Loucy (cell line): ENCODE data around the gene TSEN2.

Experiments
- EZH2phosphoT487 ChIP-seq: fragments of 200-600 bp; IDR thresholded peaks from 2 replicates; pipeline ENCODE4 v1.6.1; 2018; ENCODE audit warnings: antibody characterized with exemption, mild to moderate bottlenecking, moderate library complexity, borderline replicate concordance
- TF ChIP-seq, protein P1 (sequence below): fragments of 200-600 bp; sonication (generic); conservative IDR thresholded peaks from 2 replicates; pipeline ENCODE4 v1.5.1; 2014; ENCODE audit warnings: mild to moderate bottlenecking, antibody characterized with exemption, low read length

DNA sequence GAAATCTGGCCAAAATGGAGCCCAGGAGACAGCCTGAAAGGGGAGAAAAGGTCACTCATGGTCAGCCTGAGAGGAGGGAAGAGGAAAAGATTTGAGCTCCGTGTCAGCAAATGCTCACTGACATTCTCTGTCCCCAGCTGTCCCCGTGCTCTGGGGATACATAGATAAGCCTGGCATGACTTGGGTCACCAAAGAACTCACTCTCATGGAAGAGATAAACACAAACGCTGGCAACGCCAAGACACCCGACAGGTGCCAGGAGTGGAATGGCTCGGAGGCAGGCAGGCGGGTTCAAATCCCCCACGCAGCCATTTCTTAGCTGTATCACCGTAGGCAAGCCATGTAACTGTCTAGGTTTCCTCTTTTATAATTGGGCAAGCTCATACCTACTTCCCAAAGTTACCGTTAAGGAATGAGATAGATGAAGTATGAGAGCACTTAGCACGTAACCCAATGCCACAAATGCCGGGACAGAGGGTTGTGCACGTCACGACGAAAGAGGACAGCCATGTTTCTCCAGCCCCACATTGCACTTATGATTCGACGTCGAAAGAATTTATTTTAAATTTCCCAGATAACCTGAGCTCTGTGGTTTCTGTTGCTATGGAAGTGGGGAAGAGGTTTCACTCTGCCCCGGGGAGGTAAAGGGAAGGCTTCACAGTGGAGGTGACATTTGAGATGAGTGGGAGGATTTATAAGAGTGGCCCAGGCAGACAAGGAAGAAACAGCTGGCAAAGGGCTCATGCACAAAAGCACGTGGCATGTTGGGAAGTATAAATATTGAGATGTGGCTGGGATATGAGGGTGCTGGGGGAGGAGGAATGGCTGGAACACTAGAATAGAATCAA lies 41.4 kb upstream of the TSEN2 start:
- TF ChIP-seq, protein P1, sequence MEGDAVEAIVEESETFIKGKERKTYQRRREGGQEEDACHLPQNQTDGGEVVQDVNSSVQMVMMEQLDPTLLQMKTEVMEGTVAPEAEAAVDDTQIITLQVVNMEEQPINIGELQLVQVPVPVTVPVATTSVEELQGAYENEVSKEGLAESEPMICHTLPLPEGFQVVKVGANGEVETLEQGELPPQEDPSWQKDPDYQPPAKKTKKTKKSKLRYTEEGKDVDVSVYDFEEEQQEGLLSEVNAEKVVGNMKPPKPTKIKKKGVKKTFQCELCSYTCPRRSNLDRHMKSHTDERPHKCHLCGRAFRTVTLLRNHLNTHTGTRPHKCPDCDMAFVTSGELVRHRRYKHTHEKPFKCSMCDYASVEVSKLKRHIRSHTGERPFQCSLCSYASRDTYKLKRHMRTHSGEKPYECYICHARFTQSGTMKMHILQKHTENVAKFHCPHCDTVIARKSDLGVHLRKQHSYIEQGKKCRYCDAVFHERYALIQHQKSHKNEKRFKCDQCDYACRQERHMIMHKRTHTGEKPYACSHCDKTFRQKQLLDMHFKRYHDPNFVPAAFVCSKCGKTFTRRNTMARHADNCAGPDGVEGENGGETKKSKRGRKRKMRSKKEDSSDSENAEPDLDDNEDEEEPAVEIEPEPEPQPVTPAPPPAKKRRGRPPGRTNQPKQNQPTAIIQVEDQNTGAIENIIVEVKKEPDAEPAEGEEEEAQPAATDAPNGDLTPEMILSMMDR = no peak
- no peak for TF ChIP-seq EZH2phosphoT487
